Esophagus (tissue), 2 donors: ENCODE results near the gene ANXA3. TPM values are rescaled to one million over a fixed set of nuclear protein-coding genes. Genes with fewer than 3 reads are reported as not detected.
"Not testable (repeated sequence)": the region's sequence is repeated elsewhere in the genome, so short reads cannot be mapped to it uniquely, and the experiment has no call there.

ENCODE experiments used
- H3K27ac ChIP-seq, 2 donors: one replicate each; pipeline ENCODE4 v1.5.1; 2013; ENCODE audit warnings: low read depth in 2 of 2, mild to moderate bottlenecking in 2 of 2, inconsistent platforms in 1 of 2, low read length in 1 of 2, moderate library complexity in 1 of 2
- H3K27me3 ChIP-seq, 2 donors: one replicate each; pipeline ENCODE4 v1.6.1; 2013; ENCODE audit warnings: low read length in 2 of 2, control low read depth in 1 of 2, mild to moderate bottlenecking in 1 of 2; ENCODE audit not compliant: insufficient read depth in 2 of 2, control insufficient read depth in 1 of 2
- H3K36me3 ChIP-seq, 2 donors: one replicate each; pipeline ENCODE4 v1.6.1; 2013; ENCODE audit warnings: low read length in 1 of 2; ENCODE audit not compliant: control insufficient read depth in 2 of 2, insufficient read depth in 2 of 2
- H3K4me1 ChIP-seq, 2 donors: one replicate each; pipeline ENCODE4 v1.6.1; 2013; ENCODE audit warnings: low read length in 1 of 2; ENCODE audit not compliant: control insufficient read depth in 2 of 2, insufficient read depth in 2 of 2
- H3K4me3 ChIP-seq, 2 donors: one replicate each; pipeline ENCODE4 v1.5.1; 2013; ENCODE audit warnings: low read length in 2 of 2, mild to moderate bottlenecking in 2 of 2, low read depth in 1 of 2, moderate library complexity in 1 of 2
- H3K9me3 ChIP-seq, 2 donors: one replicate each; pipeline ENCODE4 v1.6.1; 2013; ENCODE audit warnings: mild to moderate bottlenecking in 2 of 2, low read depth in 1 of 2, low read length in 1 of 2, moderate library complexity in 1 of 2; ENCODE audit not compliant: control insufficient read depth in 2 of 2, insufficient read depth in 1 of 2
- WGBS, 2 donors: extraction: QIAGEN DNeasy Blood & Tissue Kit; methylation state at CpG; one replicate each; pipeline ENCODE4 v1.1.7; 2013; 5-methylcytosine and 5-hydroxymethylcytosine counted together
- polyA plus RNA-seq, 2 donors: library from polyadenylated mRNA; stranded (reverse); fragments of 200-250 nt; gene quantifications; one replicate each; pipeline ENCODE4 v1.2.3, GENCODE V29; 2013
- donor health status: healthy with polysubstance abuse.
- donor health status: Bipolar disorder and iron deficiency.

ANXA3 gene, protein sequence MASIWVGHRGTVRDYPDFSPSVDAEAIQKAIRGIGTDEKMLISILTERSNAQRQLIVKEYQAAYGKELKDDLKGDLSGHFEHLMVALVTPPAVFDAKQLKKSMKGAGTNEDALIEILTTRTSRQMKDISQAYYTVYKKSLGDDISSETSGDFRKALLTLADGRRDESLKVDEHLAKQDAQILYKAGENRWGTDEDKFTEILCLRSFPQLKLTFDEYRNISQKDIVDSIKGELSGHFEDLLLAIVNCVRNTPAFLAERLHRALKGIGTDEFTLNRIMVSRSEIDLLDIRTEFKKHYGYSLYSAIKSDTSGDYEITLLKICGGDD
- polyA plus RNA-seq, result 100 to 1,000 TPM in 1 of 2 donors, 10 to 100 TPM in 1; 80.6 to 140 TPM

DNA sequence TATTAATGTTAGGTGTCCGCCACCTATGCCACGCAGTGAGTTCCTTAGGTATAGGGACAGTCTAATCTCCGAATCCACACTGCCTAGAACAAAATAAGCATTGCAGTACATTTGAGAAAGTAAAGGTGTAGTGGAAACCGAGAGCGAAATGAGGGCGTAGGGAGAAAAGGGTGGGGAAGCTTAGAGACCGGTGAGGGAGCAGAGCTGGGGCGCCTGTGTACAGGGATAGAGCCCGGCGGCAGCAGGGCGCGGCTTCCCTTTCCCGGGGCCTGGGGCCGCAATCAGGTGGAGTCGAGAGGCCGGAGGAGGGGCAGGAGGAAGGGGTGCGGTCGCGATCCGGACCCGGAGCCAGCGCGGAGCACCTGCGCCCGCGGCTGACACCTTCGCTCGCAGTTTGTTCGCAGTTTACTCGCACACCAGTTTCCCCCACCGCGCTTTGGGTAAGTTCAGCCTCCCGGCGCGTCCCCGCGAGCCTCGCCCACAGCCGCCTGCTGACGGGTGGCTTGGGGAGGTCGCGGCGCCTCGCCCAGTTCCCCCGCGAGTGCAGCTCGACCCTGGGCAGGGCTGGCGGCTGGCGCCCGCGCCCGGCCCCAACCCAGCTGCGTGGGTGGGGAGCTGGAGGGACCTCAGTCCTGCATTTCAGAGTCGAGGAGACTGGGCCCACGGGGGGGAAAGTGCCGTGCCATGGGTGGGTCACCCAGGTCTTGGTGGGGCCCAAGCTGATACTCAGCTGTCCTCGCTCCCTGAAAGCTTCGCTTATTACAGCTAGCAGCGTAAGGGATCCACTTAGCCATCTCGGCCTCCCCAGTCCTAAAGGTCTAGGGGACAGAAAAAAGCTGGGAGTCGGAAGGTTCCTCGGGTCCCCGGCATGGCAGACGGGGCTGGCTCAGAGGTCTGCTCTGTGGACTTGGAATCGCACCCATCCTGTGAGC lies at the start of gene ANXA3:
Gene ANXA3, plus strand, starts transcription at position 351 of the 932 bp plus-strand sequence. CDS start 2,704 bp downstream, outside the sequence.
- H3K27me3 ChIP-seq, result no peaks in the 10 kb centered on the region
- no peaks in the 10 kb centered on the region for H3K9me3 ChIP-seq
- peak within 1 kb of the TSS; percentile 66 to 69 for H3K4me3 ChIP-seq
- H3K27ac ChIP-seq, result peak within 1 kb of the TSS; percentile 67 to 80
- WGBS, 2 donors, result 7 to 10% methylated on average over 45 to 65 of the region's 65 CpGs
- peaks cover 0 to 5% of the 10 kb centered on the region in 2 donors for H3K4me1 ChIP-seq
- H3K36me3 ChIP-seq, result no peaks in the 10 kb centered on the region

DNA sequence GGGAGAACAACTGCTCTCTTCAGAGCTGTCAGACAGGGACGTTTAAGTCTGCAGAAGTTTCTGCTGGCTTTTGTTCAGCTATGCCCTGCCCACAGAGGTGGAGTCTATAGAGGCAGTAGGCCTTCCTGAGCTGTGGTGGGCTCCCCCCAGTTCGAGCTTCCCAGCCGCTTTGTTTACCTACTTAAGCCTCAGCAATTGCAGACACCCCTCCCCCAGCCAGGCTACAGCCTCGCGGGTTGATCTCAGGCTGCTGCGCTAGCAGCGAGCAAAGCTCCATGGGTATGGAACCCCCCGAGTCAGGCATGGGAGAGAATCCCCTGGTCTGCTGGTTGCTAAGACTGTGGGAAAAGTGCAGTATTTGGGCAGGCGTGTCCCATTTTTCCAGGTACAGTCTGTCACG lies 45.3 kb upstream of the ANXA3 start:
- WGBS, 2 donors, result 74 to 75% methylated on average over 10 of the region's 10 CpGs
- not testable (repeated sequence) for H3K4me3 ChIP-seq, H3K36me3 ChIP-seq, H3K9me3 ChIP-seq, H3K4me1 ChIP-seq, H3K27me3 ChIP-seq, H3K27ac ChIP-seq

DNA sequence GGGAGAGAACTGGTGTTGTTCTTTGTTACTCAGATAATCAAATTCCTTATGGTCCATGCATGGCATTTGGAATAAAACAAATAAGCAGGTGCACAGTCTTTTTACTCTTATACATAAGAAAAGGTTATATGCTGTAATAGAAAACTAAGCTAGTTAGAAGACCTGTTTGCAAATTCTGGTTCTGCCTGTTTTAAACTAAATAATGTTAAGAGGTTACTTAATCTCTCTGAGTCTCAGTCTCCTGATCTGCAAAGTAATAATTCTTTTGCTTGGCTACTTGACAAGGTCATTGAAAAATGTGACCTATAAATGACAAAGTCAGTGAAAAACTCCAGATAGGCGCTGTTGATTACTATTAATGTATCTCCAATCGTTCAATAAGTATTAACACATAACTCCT lies 42.5 kb upstream of the ANXA3 start:
- no peak overlapping the region for H3K27ac ChIP-seq
- no peaks in the 10 kb centered on the region for H3K27me3 ChIP-seq
- no peaks in the 10 kb centered on the region for H3K9me3 ChIP-seq
- no peaks in the 10 kb centered on the region for H3K36me3 ChIP-seq
- no peak overlapping the region for H3K4me3 ChIP-seq
- peaks cover 0 to 4% of the 10 kb centered on the region in 2 donors for H3K4me1 ChIP-seq
- 59 to 74% methylated on average over 2 of the region's 2 CpGs for WGBS, 2 donors

DNA sequence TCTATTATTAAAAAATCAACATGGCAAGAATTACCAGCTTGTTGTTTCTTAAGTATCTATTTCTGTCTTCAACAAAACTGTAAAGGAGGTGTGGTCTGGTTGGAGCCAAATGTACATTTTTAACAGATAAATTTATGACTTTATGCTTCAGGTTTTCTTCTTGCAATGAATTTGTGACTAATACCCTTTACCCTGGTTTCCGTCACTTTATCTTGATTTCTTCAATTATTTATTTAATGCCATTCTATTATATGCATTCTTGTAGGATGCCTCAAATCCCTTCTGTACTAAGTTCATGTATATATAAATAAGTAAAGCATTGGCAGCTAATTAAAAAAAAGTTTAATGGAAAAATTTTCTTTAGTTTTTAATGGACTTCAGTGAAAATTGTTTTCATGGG lies 41.5 kb upstream of the ANXA3 start:
- Histone ChIP-seq H3K27me3 (no peaks in the 10 kb centered on the region), H3K27ac (no peak overlapping the region), H3K9me3 (no peaks in the 10 kb centered on the region), H3K4me3 (no peak overlapping the region), H3K4me1 (peaks cover 0 to 4% of the 10 kb centered on the region in 2 donors), H3K36me3 (no peaks in the 10 kb centered on the region)
- WGBS, 2 donors, result 70 to 88% methylated on average over 1 of the region's 1 CpG

DNA sequence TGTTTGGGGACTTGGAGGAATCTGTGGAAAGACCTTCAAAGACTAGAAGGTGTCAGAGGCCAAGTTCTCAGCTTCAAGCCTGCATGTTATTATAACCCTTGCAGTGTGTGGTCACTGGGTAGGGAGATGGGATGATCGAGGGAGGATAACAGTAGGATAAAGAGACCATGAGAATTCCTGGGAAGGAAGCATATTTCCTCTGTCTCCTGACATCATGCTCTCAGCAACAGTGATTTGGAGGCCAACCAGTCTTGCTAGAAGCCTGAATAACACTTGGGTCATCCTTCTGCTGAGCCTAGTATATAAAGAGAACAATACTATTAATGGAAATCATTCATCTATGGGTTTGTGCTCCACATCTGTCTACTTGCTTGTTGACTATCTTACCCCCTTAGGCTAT lies 40.9 kb upstream of the ANXA3 start:
- no peak overlapping the region for H3K27ac ChIP-seq
- WGBS, 2 donors, result 37 to 71% methylated on average over 1 of the region's 1 CpG
- H3K36me3 ChIP-seq, result no peaks in the 10 kb centered on the region
- peaks cover 0 to 4% of the 10 kb centered on the region in 2 donors for H3K4me1 ChIP-seq
- no peaks in the 10 kb centered on the region for H3K27me3 ChIP-seq
- no peaks in the 10 kb centered on the region for H3K9me3 ChIP-seq
- H3K4me3 ChIP-seq, result no peak overlapping the region

DNA sequence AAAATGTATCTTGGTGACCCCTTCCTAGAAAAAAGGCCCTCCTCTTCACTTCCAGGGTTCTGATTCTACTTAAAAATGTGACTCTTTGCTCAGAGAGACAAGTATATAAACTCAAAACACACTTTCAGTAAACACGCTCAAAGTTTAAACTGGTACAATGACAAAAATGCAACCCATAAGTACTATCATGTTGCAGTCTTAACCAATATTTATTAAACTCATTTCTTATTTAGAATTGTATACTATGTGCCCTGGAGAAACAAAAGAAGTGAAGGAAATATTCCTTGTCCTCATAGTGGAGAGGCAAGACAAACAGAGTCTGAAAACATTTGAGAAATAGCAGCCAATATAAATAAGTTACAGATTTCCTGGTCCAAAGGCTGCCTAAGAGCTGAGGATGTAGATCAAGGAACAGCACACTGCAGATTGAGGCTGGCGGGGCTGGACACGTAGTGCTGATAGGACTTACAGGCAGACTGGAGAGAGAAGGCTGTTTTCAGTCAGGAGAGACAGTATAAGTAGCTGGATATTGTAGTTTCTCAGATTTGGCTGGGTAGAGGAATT lies 39.1 kb upstream of the ANXA3 start:
- Histone ChIP-seq H3K9me3 (no peaks in the 10 kb centered on the region), H3K36me3 (no peaks in the 10 kb centered on the region), H3K4me3 (no peak overlapping the region), H3K27ac (no peak overlapping the region), H3K4me1 (peaks cover 0 to 4% of the 10 kb centered on the region in 2 donors), H3K27me3 (no peaks in the 10 kb centered on the region)
- WGBS, 2 donors, result 74 to 80% methylated on average over 3 of the region's 3 CpGs

DNA sequence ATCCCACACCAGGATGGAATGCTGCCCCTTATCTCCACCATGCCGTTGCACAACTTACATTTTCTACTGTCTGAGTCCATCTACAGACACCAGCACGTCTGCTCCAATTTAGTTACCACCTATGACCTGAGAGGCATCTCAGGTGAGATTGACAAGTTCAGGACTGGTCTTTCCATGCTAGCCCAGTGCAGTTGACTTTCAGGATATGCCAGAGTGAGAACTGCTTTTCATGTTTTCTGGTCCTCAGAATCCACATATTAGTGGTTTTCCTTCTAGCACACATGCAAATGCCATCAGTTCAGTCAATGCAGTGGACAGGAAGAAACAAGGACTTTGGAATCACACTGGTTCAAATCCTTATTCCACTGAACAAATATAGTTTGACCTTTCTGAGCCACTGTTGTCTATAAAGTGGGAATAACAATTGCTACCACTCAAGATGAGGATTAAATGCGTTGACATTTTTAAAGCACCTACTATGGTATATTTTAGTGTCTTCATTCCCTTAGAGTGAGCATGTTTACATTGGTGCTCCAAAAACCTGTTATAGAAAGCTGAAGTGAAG lies 38.1 kb upstream of the ANXA3 start:
- Histone ChIP-seq H3K27ac (no peak overlapping the region), H3K36me3 (no peaks in the 10 kb centered on the region), H3K4me3 (no peak overlapping the region), H3K27me3 (no peaks in the 10 kb centered on the region), H3K4me1 (peaks cover 0 to 4% of the 10 kb centered on the region in 2 donors), H3K9me3 (no peaks in the 10 kb centered on the region)
- WGBS, 2 donors, result 85 to 87% methylated on average over 3 of the region's 3 CpGs

DNA sequence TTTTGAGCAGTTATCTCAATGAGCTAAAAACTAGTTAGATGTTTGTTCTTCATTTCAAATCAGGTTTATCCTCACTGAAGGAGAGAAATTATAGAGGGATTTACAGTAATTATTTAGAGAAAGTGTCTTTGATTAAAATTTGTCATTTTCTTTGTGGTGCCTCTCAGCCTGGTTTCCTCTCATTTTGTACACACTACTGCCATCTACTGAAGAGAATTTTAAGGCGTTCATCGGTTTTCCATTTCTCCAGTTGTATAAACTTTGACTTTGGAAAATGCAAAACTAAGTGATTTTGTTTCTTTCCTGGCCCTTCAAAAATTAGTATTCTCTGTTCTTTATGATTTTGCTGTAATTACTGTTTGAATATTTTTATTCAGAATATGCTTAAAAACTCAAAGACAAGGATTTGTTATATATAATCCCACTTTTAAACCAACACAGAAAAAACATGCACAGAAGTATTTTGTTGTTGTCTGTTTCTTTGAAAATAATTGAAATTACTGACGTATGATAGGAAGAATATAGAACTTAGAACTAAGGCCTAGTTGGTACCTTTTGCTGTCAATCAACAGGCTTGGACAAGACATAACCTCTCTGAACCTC lies 34.4 kb upstream of the ANXA3 start:
- no peaks in the 10 kb centered on the region for H3K4me1 ChIP-seq
- no peaks in the 10 kb centered on the region for H3K27me3 ChIP-seq
- H3K36me3 ChIP-seq, result no peaks in the 10 kb centered on the region
- H3K4me3 ChIP-seq, result no peak overlapping the region
- H3K9me3 ChIP-seq, result no peaks in the 10 kb centered on the region
- no peak overlapping the region for H3K27ac ChIP-seq
- WGBS, 2 donors, result 19 to 20% methylated on average over 3 of the region's 3 CpGs

DNA sequence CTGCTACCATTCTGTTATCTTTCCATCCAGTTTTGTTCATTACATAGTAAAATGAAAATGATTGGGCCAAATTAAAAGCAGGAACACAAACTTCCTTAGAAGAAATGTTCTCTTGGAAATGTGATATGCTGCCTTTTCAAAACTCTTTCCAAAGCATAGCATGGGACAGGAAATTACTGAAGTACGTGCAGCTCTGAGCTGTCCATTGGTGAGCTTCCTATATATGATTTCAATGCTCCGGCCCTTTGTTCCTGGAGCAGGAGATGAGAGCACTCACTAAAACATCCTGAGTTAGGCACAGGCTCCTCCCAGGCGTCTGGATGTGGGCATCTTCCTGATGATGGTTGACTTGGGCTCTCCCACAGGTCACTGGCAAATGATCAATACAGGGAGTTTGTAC lies 33.0 kb upstream of the ANXA3 start:
- Histone ChIP-seq H3K4me3 (no peak overlapping the region), H3K4me1 (no peaks in the 10 kb centered on the region), H3K36me3 (no peaks in the 10 kb centered on the region), H3K27me3 (no peaks in the 10 kb centered on the region), H3K27ac (no peak overlapping the region), H3K9me3 (no peaks in the 10 kb centered on the region)
- WGBS, 2 donors, result 73 to 83% methylated on average over 3 of the region's 3 CpGs
